Motor neuron (in vitro differentiated cells): ENCODE measurements around the gene BBS9. TPM values are rescaled to one million over a fixed set of nuclear protein-coding genes. Genes with fewer than 3 reads are reported as not detected.

Experiments
- ATAC-seq, 8 experiments: fragments of 200-7000 bp; cut with Tn5 transposase; replicated peaks in 6 of 8; 2 replicates each; pipeline ENCODE4 v1.8.0; 2021; ENCODE audit warnings: mild to moderate bottlenecking in 8 of 8, moderate library complexity in 8 of 8
- H3K27ac ChIP-seq, 2 donors: fragments of 250-450 bp; sonication (Bioruptor Pico); 2 replicates each; pipeline ENCODE4 v1.9.0; 2021; ENCODE audit warnings: antibody characterized with exemption in 2 of 2, mild to moderate bottlenecking in 2 of 2, moderate library complexity in 1 of 2
- H3K4me1 ChIP-seq, 2 donors: fragments of 250-450 bp; sonication (Bioruptor Pico); replicated peaks in 1 of 2; 2 replicates each; pipeline ENCODE4 v1.6.1; 2021; ENCODE audit warnings: antibody characterized with exemption in 2 of 2, mild to moderate bottlenecking in 2 of 2, moderate library complexity in 1 of 2
- H3K4me3 ChIP-seq, 5 donors: fragments of 250-450 bp; sonication (Bioruptor Pico); 2 replicates each; pipeline ENCODE4 v1.9.0; 2021; ENCODE audit warnings: antibody characterized with exemption in 5 of 5, mild to moderate bottlenecking in 5 of 5, moderate library complexity in 4 of 5
- WGBS, 10 experiments: fragments of 450-650 bp; shearing (Covaris generic); methylation state at CpG; one replicate each; pipeline ENCODE4 v1.0.0; 2022; 5-methylcytosine and 5-hydroxymethylcytosine counted together
- in situ Hi-C, 9 experiments: fragments of 400-800 bp; cut with MboI; loops; one replicate each; pipeline ENCODE4 v1.15.0; 2021; ENCODE audit warnings: low sequenced_read_pairs in 9 of 9, low pct_unique_long_range_greater_than_20kb in 2 of 9; ENCODE audit not compliant: unreplicated experiment in 9 of 9
- total RNA-seq, 8 experiments: library from RNA; unstranded; fragments of 300-600 nt; gene quantifications; 2 replicates each; pipeline versions ENCODE4 v1.2.3 to v1.2.4, GENCODE V29; 2022

BBS9 gene
- total RNA-seq, 8 experiments from 2014 or later: 11.4 to 43.5 (median 22.8) TPM

DNA sequence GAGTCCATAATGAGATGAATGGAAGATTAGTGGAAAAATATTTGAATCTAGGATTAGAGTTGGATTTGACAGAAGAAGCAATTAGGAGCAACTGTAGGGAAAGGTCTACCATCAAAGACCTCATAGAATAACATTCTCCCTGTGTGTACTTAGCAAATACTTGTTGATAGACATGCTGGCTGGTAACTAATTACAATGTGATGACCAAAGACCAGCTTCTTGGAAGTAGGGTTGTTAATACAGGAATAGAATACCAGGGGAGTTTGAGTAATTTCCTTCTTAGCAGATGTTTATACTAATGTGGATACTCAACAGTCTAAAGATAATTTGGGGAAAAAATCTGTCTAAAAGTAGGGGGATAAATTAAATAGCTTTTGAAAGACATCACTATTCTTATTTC, 418.5 kb downstream of the BBS9 start:
- in situ Hi-C loops: no loop called here

GRCh38 chr7:33550363-33550762, 421.0 kb downstream of the BBS9 start:
- ATAC-seq: no peak
- WGBS, 10 experiments: 46 to 100% (median 89%) methylated on average over 1 to 2 of the region's 2 CpGs; no CpG with 5 or more reads in 1 of the 10 experiments
- Histone ChIP-seq H3K27ac (no peak overlapping the region), H3K4me1 (peaks cover 0 to 3% of the 10 kb centered on the region in 2 donors), H3K4me3 (no peak overlapping the region)
- in situ Hi-C loops: no loop called here

More for the DNA sequence above, 418.5 kb downstream of the BBS9 start:
- no peak overlapping the region for H3K27ac ChIP-seq
- peaks cover 0 to under 1% of the 10 kb centered on the region in 2 donors for H3K4me1 ChIP-seq
- no peak overlapping the region for H3K4me3 ChIP-seq
- peak in 1 of 8 experiments; percentile 53 for ATAC-seq

GRCh38 chr7:33550979-33551378, 421.6 kb downstream of the BBS9 start:
- H3K27ac ChIP-seq: no peak overlapping the region
- 41 to 100% (median 63%) methylated on average over 1 to 3 of the region's 3 CpGs; no CpG with 5 or more reads in 1 of the 10 experiments for WGBS, 10 experiments
- H3K4me3 ChIP-seq: no peak overlapping the region
- no peak for ATAC-seq
- in situ Hi-C loops: no loop called here
- H3K4me1 ChIP-seq: peaks cover 0 to 3% of the 10 kb centered on the region in 2 donors

DNA sequence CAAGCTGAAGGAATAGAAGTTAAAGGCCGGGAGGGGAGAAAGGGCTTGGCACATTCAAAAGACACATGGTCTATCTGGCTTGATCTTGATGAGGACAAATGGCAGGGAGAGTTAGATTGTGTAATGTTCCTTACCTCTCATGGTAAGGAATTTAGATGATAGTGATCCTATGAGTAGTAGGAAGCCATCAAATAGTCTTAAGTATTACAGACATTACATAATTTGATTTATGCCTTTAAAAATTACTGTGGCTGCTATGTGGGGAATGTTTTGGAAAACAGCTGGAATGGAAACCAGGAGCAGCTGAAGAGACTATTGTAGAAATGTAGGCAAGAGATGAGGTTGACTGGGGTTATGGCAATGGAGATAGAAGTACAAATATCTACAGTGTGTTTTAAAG, 424.7 kb downstream of the BBS9 start:
- 0 to 90% (median 38%) methylated on average over 1 of the region's 1 CpG; no CpG with 5 or more reads in 5 of the 10 experiments for WGBS, 10 experiments
- peaks cover 0 to 13% of the 10 kb centered on the region in 2 donors for H3K4me1 ChIP-seq

DNA sequence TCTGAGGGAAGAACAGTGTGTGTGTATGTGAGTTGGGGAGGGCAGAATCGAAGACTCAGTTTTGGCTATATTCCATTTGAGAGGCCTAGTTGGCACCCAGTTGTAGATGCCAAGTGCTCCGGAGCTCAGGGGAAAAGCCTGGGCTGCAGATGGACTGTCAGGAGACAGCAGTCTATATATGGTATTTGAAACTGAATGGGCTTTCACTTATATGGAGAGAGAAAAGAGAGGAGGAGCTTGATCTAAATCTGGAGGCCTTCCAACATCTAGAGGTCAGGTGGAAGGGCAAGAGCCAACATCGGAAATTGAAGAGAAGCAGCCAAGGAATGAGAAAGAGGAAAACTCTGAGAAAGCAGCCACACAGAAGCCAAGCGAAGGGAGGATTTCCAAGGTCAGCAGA, 425.2 kb downstream of the BBS9 start:
- no peak overlapping the region for H3K4me3 ChIP-seq
- peaks cover under 1 to 18% of the 10 kb centered on the region in 2 donors for H3K4me1 ChIP-seq
- WGBS, 10 experiments: 57 to 100% (median 91%) methylated on average over 1 to 4 of the region's 4 CpGs; no CpG with 5 or more reads in 1 of the 10 experiments
- no peak overlapping the region for H3K27ac ChIP-seq
- ATAC-seq: no peak
- in situ Hi-C loops: no loop called here

More for the DNA sequence above, 424.7 kb downstream of the BBS9 start:
- in situ Hi-C loops: no loop called here
- Histone ChIP-seq H3K4me3 (no peak overlapping the region), H3K27ac (no peak overlapping the region)
- no peak for ATAC-seq

DNA sequence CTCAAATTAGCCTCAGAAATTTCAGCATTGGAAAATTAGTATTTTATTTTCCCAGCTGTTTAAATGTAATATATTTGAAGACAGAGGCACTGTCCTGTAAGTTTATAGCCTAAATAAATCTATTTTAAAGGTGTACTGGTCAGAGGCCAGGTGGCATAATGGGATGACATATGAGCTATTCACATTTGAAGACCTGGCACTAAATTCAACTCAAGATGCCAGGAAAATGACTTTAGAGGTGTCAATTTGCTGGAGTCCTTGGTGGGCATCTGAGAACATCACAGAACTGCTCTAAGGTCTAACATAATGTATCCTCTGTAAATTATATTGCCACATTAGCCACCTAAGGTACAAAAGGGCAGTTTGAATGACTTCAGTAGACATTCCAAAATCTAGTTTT, 427.1 kb downstream of the BBS9 start:
- Histone ChIP-seq H3K4me3 (no peak overlapping the region), H3K27ac (no peak overlapping the region), H3K4me1 (peaks cover 3 to 32% of the 10 kb centered on the region in 2 donors)
- ATAC-seq: no peak
- in situ Hi-C loops: no loop called here

DNA sequence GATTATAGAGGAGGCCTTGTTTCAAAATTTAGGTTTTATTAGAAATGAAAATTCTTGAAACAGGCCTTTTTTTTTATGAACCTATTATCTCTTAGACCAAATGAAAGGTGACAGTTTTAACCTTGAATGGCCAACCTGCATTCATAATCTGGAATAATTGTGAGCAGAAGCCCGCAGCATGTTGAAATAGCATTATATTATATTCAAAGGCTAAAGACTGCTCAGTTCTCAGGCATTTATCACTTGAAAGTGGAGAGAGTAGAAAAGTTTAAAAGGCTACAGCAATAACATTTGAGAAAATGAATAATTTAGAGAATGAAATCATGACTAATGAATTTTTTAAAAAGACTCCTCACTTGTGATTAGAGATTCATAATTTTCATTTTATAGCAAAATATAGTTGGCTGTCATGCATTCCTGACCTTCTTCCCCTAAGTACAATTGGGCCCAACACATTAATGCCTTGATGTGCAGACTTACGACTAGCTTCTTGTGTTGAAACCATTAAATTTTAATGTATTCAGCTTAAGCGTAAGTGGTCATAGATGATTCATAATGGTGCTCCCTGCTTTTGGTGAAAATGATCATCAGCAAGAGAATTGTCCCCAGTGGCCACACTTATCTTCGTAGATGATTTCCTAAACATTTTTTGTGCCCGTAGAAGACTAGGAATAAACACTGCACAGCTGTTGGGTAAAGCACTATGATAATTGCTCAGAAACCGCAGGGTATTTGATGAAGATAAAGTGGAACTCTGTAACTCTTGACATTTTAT, 429.4 kb downstream of the BBS9 start:
- Histone ChIP-seq H3K4me1 (peaks cover 3 to 33% of the 10 kb centered on the region in 2 donors), H3K4me3 (no peak overlapping the region), H3K27ac (peak overlapping the region in 1 of 2 donors; percentile 53)
- peak in 5 of 8 experiments; percentile 40 to 84 (median 44) for ATAC-seq
- 58 to 100% (median 83%) methylated on average over 1 to 6 of the region's 6 CpGs for WGBS, 10 experiments
- in situ Hi-C loops: no loop called here

GRCh38 chr7:33559324-33559710, 430.0 kb downstream of the BBS9 start:
- in situ Hi-C loops: no loop called here
- peak in 2 of 8 experiments; percentile 13 to 31 for ATAC-seq
- H3K4me1 ChIP-seq: peaks cover 3 to 33% of the 10 kb centered on the region in 2 donors
- peak overlapping the region in 1 of 2 donors; percentile 53 for H3K27ac ChIP-seq
- no peak overlapping the region for H3K4me3 ChIP-seq
- 63 to 100% (median 93%) methylated on average over 1 to 6 of the region's 6 CpGs; no CpG with 5 or more reads in 1 of the 10 experiments for WGBS, 10 experiments

- Histone ChIP-seq H3K4me1 (peaks cover 3 to 33% of the 10 kb centered on the region in 2 donors), H3K4me3 (no peak overlapping the region), H3K27ac (no peak overlapping the region)
- peak in 4 of 8 experiments; percentile 19 to 50 (median 34) for ATAC-seq
- in situ Hi-C loops: no loop called here
Measured at GRCh38 chr7:33562996-33563395, 433.6 kb downstream of the BBS9 start.

GRCh38 chr7:33563651-33564050, 434.3 kb downstream of the BBS9 start:
- WGBS, 10 experiments: 77 to 100% (median 89%) methylated on average over 1 to 7 of the region's 7 CpGs
- H3K27ac ChIP-seq: no peak overlapping the region
- no peak for ATAC-seq
- H3K4me1 ChIP-seq: peaks cover 3 to 27% of the 10 kb centered on the region in 2 donors
- no peak overlapping the region for H3K4me3 ChIP-seq
- in situ Hi-C loops: no loop called here

GRCh38 chr7:33578166-33578565, 448.8 kb downstream of the BBS9 start:
- ATAC-seq: peak in 3 of 8 experiments; percentile 31 to 71 (median 39)
- Histone ChIP-seq H3K4me1 (no peaks in the 10 kb centered on the region), H3K4me3 (no peak overlapping the region), H3K27ac (no peak overlapping the region)
- in situ Hi-C loops: no loop called here
- 43 to 100% (median 80%) methylated on average over 1 of the region's 1 CpG; no CpG with 5 or more reads in 3 of the 10 experiments for WGBS, 10 experiments

GRCh38 chr7:33578881-33579672, 449.7 kb downstream of the BBS9 start:
- in situ Hi-C loops: no loop called here
- 60 to 98% (median 90%) methylated on average over 2 to 5 of the region's 5 CpGs; no CpG with 5 or more reads in 2 of the 10 experiments for WGBS, 10 experiments
- H3K4me1 ChIP-seq: no peaks in the 10 kb centered on the region
- no peak overlapping the region for H3K4me3 ChIP-seq
- peak in 1 of 8 experiments; percentile 18 for ATAC-seq
- no peak overlapping the region for H3K27ac ChIP-seq

DNA sequence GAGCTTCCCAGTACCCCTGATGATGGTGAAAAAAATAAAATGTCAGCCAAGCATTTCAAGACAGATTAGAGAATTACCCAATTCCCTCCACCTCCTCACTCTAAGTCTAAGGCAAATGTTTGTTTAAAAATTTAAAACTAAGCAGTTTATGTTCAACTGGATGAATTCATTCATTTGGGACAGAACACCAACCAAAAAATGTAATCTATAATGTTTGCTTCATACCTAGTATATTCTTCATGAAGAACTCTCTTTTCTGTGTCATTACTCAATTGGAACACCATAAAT, 450.3 kb downstream of the BBS9 start:
- Histone ChIP-seq H3K4me1 (no peaks in the 10 kb centered on the region), H3K27ac (no peak overlapping the region), H3K4me3 (no peak overlapping the region)
- in situ Hi-C loops: no loop called here
- no peak for ATAC-seq
